Measurements from ENCODE around the gene EGFR. TPM values are rescaled to one million over a fixed set of nuclear protein-coding genes. Genes with fewer than 3 reads are reported as not detected.
A peak's percentile ranks its signal among the peaks of the same experiment; 100 is the strongest.

Gene EGFR
- total RNA-seq, 3 donors from 2014 or later = 61.9 to 164 (median 65.0) TPM

DNA sequence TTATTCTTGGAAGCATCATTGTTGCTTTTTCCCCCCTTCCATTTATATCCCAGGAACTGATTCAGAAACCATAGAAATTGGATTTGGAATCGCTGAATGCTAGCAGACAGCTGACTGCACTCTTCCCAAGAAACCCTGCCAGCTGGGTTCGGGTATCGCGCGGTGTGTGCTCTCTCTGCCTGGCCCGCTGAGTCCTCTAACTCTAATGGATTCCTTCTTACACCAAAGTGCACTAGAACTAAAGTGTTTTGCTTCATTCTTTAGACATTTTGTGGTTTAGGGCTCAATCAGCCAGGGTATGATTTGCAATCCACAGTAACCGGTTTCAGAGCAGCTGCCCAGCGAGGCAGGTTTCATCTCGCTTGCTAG is 92.2 kb downstream of the EGFR start:
- H3K27me3 ChIP-seq = no peaks in the 10 kb centered on the region
- peak overlapping the region; percentile 64 to 80 for H3K27ac ChIP-seq
- H3K9me3 ChIP-seq = no peaks in the 10 kb centered on the region
- TF ChIP-seq POLR2AphosphoS5 (IDR thresholded peaks at IDR 0.05) (no peak), POLR2A (IDR thresholded peaks at IDR 0.05) (no peak)
- TF ChIP-seq, protein P1, sequence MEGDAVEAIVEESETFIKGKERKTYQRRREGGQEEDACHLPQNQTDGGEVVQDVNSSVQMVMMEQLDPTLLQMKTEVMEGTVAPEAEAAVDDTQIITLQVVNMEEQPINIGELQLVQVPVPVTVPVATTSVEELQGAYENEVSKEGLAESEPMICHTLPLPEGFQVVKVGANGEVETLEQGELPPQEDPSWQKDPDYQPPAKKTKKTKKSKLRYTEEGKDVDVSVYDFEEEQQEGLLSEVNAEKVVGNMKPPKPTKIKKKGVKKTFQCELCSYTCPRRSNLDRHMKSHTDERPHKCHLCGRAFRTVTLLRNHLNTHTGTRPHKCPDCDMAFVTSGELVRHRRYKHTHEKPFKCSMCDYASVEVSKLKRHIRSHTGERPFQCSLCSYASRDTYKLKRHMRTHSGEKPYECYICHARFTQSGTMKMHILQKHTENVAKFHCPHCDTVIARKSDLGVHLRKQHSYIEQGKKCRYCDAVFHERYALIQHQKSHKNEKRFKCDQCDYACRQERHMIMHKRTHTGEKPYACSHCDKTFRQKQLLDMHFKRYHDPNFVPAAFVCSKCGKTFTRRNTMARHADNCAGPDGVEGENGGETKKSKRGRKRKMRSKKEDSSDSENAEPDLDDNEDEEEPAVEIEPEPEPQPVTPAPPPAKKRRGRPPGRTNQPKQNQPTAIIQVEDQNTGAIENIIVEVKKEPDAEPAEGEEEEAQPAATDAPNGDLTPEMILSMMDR (IDR thresholded peaks at IDR 0.05) = no peak
- peaks cover 4 to 21% of the 10 kb centered on the region in 2 donors for H3K4me1 ChIP-seq
- intact Hi-C loops (cut with DNase I; ENCODE audit: low total_unique reads) = no loop called here
- no peaks in the 10 kb centered on the region for H3K36me3 ChIP-seq
- DNase-seq (ENCODE audit: low spot score in 2 of 2) = peak in 1 of 2 donors; percentile 56
- H3K4me3 ChIP-seq = peak overlapping the region in 1 of 3 donors; percentile 39

DNA sequence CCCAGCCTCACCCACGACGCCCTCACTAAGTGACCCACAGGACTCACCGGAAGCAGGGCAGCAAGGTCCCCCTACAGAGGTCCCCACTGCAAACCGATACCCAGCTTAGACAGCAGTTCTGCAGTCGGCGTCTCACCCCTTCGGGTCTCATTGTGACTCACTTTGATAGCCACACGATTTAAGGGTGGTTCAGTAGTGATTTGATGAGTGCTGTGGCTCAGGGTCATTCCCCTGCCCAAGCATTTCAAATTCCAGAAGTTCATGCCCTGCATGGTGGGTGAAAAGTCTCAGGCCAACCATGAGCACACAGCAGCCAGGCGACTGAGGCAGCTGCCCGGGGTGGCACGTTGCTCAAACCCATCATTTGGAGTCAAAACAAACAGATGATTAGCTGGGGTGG is 93.2 kb downstream of the EGFR start:
- no peak overlapping the region for H3K4me3 ChIP-seq
- no peak for TF ChIP-seq POLR2AphosphoS5 (IDR thresholded peaks at IDR 0.05)
- TF ChIP-seq POLR2A (IDR thresholded peaks at IDR 0.05) = no peak
- TF ChIP-seq, protein P1 (IDR thresholded peaks at IDR 0.05) = no peak
- no peaks in the 10 kb centered on the region for H3K27me3 ChIP-seq
- H3K9me3 ChIP-seq = no peaks in the 10 kb centered on the region
- no peak for DNase-seq (ENCODE audit: low spot score in 2 of 2)
- H3K36me3 ChIP-seq = no peaks in the 10 kb centered on the region
- intact Hi-C loops (cut with DNase I; ENCODE audit: low total_unique reads) = no loop called here
- H3K27ac ChIP-seq = peak overlapping the region; percentile 64 to 82
- H3K4me1 ChIP-seq = peaks cover 4 to 14% of the 10 kb centered on the region in 2 donors

DNA sequence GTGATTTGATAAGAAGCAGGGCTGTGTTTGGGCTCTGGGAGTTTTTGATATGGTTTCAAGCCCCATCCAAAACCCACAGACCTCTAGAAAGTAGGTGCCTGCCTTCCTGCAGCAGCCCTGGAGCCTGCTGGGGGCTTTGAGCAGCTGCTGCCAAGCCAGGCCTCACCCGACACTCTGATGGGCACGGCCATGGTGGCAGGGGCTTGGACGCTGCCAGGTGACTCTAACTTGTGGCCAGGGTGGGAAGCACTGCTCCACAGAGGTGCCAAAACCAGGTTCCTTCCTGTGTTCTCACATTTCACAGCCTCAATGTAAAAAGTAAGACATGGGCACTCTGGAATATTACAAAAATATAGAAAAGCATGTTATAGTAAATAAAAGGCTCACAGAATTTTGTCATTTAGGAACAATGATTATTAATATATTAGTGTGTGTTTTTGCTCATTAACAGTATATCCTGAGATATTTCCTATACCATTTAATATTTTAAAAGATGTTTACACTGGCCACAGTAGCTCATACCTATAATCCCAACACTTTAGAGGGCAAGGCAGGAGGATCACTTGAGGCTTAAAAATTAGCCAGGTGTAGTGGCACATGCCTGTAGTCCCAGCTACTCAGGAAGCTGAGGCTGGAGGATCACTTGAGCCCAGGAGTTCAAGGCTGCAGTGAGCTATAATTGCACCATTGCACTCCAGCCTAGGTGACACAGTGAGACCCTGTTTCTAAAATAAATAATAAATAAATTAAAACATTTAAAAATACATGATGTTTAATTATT is 95.1 kb downstream of the EGFR start:
- Histone ChIP-seq H3K27ac (peak overlapping the region; percentile 64 to 82), H3K4me1 (peaks cover 4 to 5% of the 10 kb centered on the region in 2 donors), H3K9me3 (no peaks in the 10 kb centered on the region), H3K36me3 (no peaks in the 10 kb centered on the region), H3K27me3 (no peaks in the 10 kb centered on the region), H3K4me3 (no peak overlapping the region)
- intact Hi-C loops (cut with DNase I; ENCODE audit: low total_unique reads) = no loop called here
- no peak for TF ChIP-seq POLR2A (IDR thresholded peaks at IDR 0.05)
- TF ChIP-seq, protein P1 (IDR thresholded peaks at IDR 0.05) = no peak
- no peak for TF ChIP-seq POLR2AphosphoS5 (IDR thresholded peaks at IDR 0.05)
- DNase-seq (ENCODE audit: low spot score in 2 of 2) = no peak

DNA sequence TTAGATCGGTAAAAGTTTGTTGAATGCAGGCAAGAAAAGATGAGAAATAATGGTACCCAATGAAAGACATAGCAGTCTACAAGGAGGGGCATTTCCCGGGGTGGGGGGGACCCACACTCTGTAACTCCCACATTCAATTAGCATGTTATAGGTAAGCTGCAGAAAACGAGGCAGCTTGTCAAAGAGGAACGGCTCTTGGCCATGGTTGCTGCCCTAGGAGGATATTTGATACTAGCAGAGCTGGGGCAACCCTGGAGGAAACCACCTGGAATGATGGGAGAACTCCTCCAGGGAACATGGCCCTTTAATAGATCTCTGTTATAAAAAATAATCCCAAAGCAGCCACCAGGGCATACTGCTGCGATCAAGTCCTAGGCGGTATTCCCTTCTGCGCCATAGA is 98.5 kb downstream of the EGFR start:
- no peak for DNase-seq (ENCODE audit: low spot score in 2 of 2)
- H3K9me3 ChIP-seq = no peaks in the 10 kb centered on the region
- H3K4me3 ChIP-seq = no peak overlapping the region
- H3K27me3 ChIP-seq = no peaks in the 10 kb centered on the region
- no peaks in the 10 kb centered on the region for H3K36me3 ChIP-seq
- TF ChIP-seq, protein P1 (IDR thresholded peaks at IDR 0.05) = no peak
- TF ChIP-seq POLR2A (IDR thresholded peaks at IDR 0.05) (no peak), POLR2AphosphoS5 (IDR thresholded peaks at IDR 0.05) (no peak)
- H3K27ac ChIP-seq = no peak overlapping the region
- intact Hi-C loops (cut with DNase I; ENCODE audit: low total_unique reads) = no loop called here
- peaks cover 16 to 18% of the 10 kb centered on the region in 2 donors for H3K4me1 ChIP-seq

DNA sequence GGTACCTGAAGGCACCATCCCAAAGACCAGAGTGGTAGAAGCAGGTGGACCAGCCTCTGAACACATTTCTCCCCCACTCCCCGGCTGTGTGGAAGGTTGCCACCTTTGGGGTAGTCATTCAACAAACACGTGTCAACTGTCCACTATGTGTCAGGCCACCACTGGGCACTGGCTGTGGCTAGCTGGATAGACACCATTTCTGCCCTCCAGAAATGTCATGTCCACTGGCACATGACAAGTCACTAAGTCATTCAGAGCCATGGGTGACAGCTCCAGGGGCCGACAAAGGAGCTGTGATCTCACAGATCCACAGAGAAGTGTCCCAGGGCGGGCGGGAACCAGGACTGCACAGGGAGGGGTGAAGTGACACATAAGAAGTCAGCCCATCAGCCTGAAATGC is 99.6 kb downstream of the EGFR start:
- no peak overlapping the region for H3K27ac ChIP-seq
- no peak overlapping the region for H3K4me3 ChIP-seq
- H3K36me3 ChIP-seq = no peaks in the 10 kb centered on the region
- intact Hi-C loops (cut with DNase I; ENCODE audit: low total_unique reads) = no loop called here
- no peak for TF ChIP-seq POLR2AphosphoS5 (IDR thresholded peaks at IDR 0.05)
- no peak for TF ChIP-seq POLR2A (IDR thresholded peaks at IDR 0.05)
- TF ChIP-seq, protein P1 (IDR thresholded peaks at IDR 0.05) = no peak
- DNase-seq (ENCODE audit: low spot score in 2 of 2) = no peak
- H3K9me3 ChIP-seq = no peaks in the 10 kb centered on the region
- H3K27me3 ChIP-seq = no peaks in the 10 kb centered on the region
- peaks cover 16 to 23% of the 10 kb centered on the region in 2 donors for H3K4me1 ChIP-seq

Data from breast epithelium (tissue), 4 donors.